ENCODE measurements around the gene KLKB1.
A peak's percentile ranks its signal among the peaks of the same experiment; 100 is the strongest.
"Not testable (repeated sequence)": the region's sequence is repeated elsewhere in the genome, so short reads cannot be mapped to it uniquely, and the experiment has no call there.

The KLKB1 gene

DNA sequence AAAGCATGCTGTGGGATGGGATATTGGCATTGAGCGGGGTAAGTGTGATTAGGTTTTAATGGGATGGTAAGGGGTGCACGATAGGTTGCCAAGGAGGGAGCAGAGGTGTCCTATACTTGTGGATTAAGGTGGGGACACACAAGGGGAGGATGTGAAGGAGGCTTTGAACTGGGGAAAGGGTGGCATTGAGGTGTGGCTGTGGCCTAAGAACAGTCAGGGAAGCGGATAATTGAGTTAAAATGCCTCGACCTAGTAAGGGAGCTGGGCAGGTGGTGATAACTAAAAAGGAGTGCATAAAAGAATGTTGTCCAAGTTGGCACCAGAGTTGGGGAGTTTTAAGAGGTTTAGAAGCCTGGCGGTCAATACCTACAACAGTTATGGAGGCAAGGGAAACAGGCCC, 17.5 kb downstream of the KLKB1 start:
- H3K9me3 ChIP-seq (ENCODE audit: control insufficient read depth, insufficient read depth, low read depth, low read length), result peaks cover 6% of the 10 kb centered on the region; the same call in 1 of the 2 replicates
- peaks cover 39% of the 10 kb centered on the region for H3K4me1 ChIP-seq (ENCODE audit: control insufficient read depth, insufficient read depth, low read length)
- H3K36me3 ChIP-seq (ENCODE audit: control insufficient read depth, insufficient read depth, low read length), result peaks cover 29% of the 10 kb centered on the region; the same call in 1 of the 2 replicates
- peak overlapping the region; percentile 58; the same call in 1 of the 2 replicates for H3K27ac ChIP-seq (ENCODE audit: low read depth, low read length)
- H3K4me3 ChIP-seq (ENCODE audit: low read depth, low read length), result peak overlapping the region; percentile 65
- peak overlapping the region; percentile 96 for H3K9ac ChIP-seq (ENCODE audit: low read length)
- no peaks in the 10 kb centered on the region for H3K27me3 ChIP-seq (ENCODE audit: control insufficient read depth, insufficient read depth, low read length)

GRCh38 chr4:186247062-186247752, 19.9 kb downstream of the KLKB1 start:
- Histone ChIP-seq H3K4me3 (ENCODE audit: low read depth, low read length) (peak overlapping the region; percentile 76), H3K36me3 (ENCODE audit: control insufficient read depth, insufficient read depth, low read length) (peaks cover 38% of the 10 kb centered on the region), H3K4me1 (ENCODE audit: control insufficient read depth, insufficient read depth, low read length) (peaks cover 47% of the 10 kb centered on the region), H3K9ac (ENCODE audit: low read length) (peak overlapping the region; percentile 96), H3K27ac (ENCODE audit: low read depth, low read length) (peak overlapping the region; percentile 92)
- H3K27me3 ChIP-seq (ENCODE audit: control insufficient read depth, insufficient read depth, low read length); H3K9me3 ChIP-seq (ENCODE audit: control insufficient read depth, insufficient read depth, low read depth, low read length): not testable (repeated sequence)

GRCh38 chr4:186248643-186249042, 21.3 kb downstream of the KLKB1 start:
- Histone ChIP-seq H3K36me3 (ENCODE audit: control insufficient read depth, insufficient read depth, low read length) (peaks cover 35% of the 10 kb centered on the region), H3K27me3 (ENCODE audit: control insufficient read depth, insufficient read depth, low read length) (no peaks in the 10 kb centered on the region), H3K4me3 (ENCODE audit: low read depth, low read length) (peak overlapping the region; percentile 35; the same call in 1 of the 2 replicates), H3K4me1 (ENCODE audit: control insufficient read depth, insufficient read depth, low read length) (peaks cover 45% of the 10 kb centered on the region), H3K9ac (ENCODE audit: low read length) (peak overlapping the region; percentile 75), H3K27ac (ENCODE audit: low read depth, low read length) (peak overlapping the region; percentile 78), H3K9me3 (ENCODE audit: control insufficient read depth, insufficient read depth, low read depth, low read length) (peaks cover 6% of the 10 kb centered on the region; the same call in 1 of the 2 replicates)

DNA sequence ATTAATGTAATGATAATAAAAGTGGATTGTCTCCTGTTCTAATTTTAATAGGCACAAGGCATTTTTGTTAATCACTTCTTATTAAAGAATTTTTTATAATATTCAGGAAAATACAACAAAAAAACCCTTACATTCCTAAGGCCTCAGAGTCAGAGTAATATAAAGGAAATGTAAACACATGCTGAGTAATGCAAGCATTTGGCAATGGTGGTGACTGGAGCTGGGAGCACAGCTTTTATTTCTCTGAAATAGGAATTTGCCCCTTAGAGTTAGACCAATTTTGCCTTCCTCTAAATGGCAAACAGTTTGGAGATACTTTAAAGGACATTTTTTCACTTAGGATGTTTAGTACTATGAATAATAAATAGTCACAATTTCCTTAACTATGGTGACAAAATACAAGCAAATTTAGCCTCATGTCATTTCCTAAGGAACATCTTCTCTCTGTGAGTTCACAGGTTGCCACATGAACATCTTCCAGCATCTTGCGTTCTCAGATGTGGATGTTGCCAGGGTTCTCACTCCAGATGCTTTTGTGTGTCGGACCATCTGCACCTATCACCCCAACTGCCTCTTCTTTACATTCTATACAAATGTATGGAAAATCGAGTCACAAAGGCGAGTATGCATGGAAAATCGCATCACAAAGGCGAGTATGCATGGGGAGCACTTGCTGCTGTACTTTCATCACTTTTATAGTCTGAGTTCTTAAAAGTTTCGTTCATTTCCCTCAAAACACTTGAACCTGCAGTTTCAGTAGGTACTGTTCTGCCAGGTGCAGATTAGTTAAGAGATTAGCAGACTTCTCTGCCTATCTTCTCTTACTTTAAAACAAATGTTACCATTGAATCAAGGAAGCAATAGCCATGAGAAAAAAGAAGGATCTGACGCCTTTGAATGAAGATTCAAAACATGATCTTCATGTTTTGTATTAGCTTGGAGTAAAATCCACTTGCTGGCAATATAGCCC, 22.8 kb downstream of the KLKB1 start:
- Histone ChIP-seq H3K27ac (ENCODE audit: low read depth, low read length) (peak overlapping the region; percentile 78), H3K27me3 (ENCODE audit: control insufficient read depth, insufficient read depth, low read length) (no peaks in the 10 kb centered on the region), H3K9me3 (ENCODE audit: control insufficient read depth, insufficient read depth, low read depth, low read length) (peaks cover 3% of the 10 kb centered on the region; the same call in 1 of the 2 replicates), H3K4me3 (ENCODE audit: low read depth, low read length) (peak overlapping the region; percentile 1), H3K9ac (ENCODE audit: low read length) (peak overlapping the region; percentile 62), H3K4me1 (ENCODE audit: control insufficient read depth, insufficient read depth, low read length) (peaks cover 45% of the 10 kb centered on the region), H3K36me3 (ENCODE audit: control insufficient read depth, insufficient read depth, low read length) (peaks cover 29% of the 10 kb centered on the region)

DNA sequence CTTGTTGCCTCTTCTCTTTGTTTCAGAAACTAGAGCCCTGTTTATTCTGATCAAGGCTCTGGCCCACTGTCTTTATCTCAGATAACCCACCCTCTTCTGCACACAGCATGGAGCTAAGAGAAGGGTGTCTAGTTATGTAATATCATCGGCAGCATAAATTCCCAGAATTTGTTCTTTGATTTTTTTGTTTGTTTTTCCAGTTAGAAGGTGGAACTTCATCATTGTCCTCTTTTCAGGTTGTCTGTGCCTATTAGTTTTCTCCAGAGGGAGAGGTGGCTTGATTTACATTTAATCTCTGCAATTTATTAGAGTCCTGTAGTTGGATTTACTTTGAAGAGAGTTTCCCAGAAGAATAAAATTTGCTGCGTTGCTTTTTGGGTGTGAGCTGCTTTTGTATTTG, 23.5 kb downstream of the KLKB1 start:
- H3K4me3 ChIP-seq (ENCODE audit: low read depth, low read length), result peak overlapping the region; percentile 1; the same call in 1 of the 2 replicates
- H3K27me3 ChIP-seq (ENCODE audit: control insufficient read depth, insufficient read depth, low read length), result no peaks in the 10 kb centered on the region
- H3K27ac ChIP-seq (ENCODE audit: low read depth, low read length), result peak overlapping the region; percentile 78
- H3K9me3 ChIP-seq (ENCODE audit: control insufficient read depth, insufficient read depth, low read depth, low read length), result peaks cover 3% of the 10 kb centered on the region; the same call in 1 of the 2 replicates
- peaks cover 31% of the 10 kb centered on the region for H3K36me3 ChIP-seq (ENCODE audit: control insufficient read depth, insufficient read depth, low read length)
- H3K9ac ChIP-seq (ENCODE audit: low read length), result peak overlapping the region; percentile 62
- peaks cover 45% of the 10 kb centered on the region for H3K4me1 ChIP-seq (ENCODE audit: control insufficient read depth, insufficient read depth, low read length)

GRCh38 chr4:186255122-186255521, 27.8 kb downstream of the KLKB1 start:
- Histone ChIP-seq H3K27me3 (ENCODE audit: control insufficient read depth, insufficient read depth, low read length) (no peaks in the 10 kb centered on the region), H3K9ac (ENCODE audit: low read length) (no peak overlapping the region), H3K9me3 (ENCODE audit: control insufficient read depth, insufficient read depth, low read depth, low read length) (peaks cover 11% of the 10 kb centered on the region), H3K4me3 (ENCODE audit: low read depth, low read length) (no peak overlapping the region), H3K4me1 (ENCODE audit: control insufficient read depth, insufficient read depth, low read length) (peaks cover 21% of the 10 kb centered on the region), H3K36me3 (ENCODE audit: control insufficient read depth, insufficient read depth, low read length) (peaks cover 54% of the 10 kb centered on the region), H3K27ac (ENCODE audit: low read depth, low read length) (no peak overlapping the region)

- H3K27me3 ChIP-seq (ENCODE audit: control insufficient read depth, insufficient read depth, low read length), result no peaks in the 10 kb centered on the region
- H3K9me3 ChIP-seq (ENCODE audit: control insufficient read depth, insufficient read depth, low read depth, low read length), result peaks cover 15% of the 10 kb centered on the region
- H3K9ac ChIP-seq (ENCODE audit: low read length), result no peak overlapping the region
- H3K4me3 ChIP-seq (ENCODE audit: low read depth, low read length), result no peak overlapping the region
- H3K4me1 ChIP-seq (ENCODE audit: control insufficient read depth, insufficient read depth, low read length), result no peaks in the 10 kb centered on the region; the same call in 1 of the 2 replicates
- peaks cover 40% of the 10 kb centered on the region for H3K36me3 ChIP-seq (ENCODE audit: control insufficient read depth, insufficient read depth, low read length)
- no peak overlapping the region for H3K27ac ChIP-seq (ENCODE audit: low read depth, low read length)
Observed at GRCh38 chr4:186258216-186258811, 31.0 kb downstream of the KLKB1 start.

DNA sequence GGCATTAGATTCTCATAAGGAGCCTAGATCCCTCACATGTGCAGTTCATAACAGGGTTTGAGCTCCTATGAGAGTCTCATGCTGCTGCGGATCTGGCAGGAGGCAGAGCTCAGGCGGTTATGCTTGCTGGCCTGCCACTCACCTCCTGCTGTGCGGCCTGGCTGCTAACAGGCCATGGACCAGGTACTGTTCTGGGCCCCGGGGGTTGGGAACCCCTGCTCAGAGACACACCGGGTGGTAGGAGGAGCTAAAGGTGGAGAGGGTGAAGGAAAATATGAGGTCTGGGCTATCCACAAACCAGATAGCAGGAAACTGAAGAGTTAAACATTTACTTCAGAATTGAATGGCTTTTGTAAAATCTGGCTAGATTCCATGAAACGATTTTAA, 32.8 kb downstream of the KLKB1 start:
- Histone ChIP-seq H3K4me1 (ENCODE audit: control insufficient read depth, insufficient read depth, low read length) (peaks cover 5% of the 10 kb centered on the region), H3K27me3 (ENCODE audit: control insufficient read depth, insufficient read depth, low read length) (no peaks in the 10 kb centered on the region), H3K4me3 (ENCODE audit: low read depth, low read length) (no peak overlapping the region), H3K9me3 (ENCODE audit: control insufficient read depth, insufficient read depth, low read depth, low read length) (peaks cover 15% of the 10 kb centered on the region), H3K9ac (ENCODE audit: low read length) (no peak overlapping the region), H3K27ac (ENCODE audit: low read depth, low read length) (no peak overlapping the region), H3K36me3 (ENCODE audit: control insufficient read depth, insufficient read depth, low read length) (peaks cover 33% of the 10 kb centered on the region)

DNA sequence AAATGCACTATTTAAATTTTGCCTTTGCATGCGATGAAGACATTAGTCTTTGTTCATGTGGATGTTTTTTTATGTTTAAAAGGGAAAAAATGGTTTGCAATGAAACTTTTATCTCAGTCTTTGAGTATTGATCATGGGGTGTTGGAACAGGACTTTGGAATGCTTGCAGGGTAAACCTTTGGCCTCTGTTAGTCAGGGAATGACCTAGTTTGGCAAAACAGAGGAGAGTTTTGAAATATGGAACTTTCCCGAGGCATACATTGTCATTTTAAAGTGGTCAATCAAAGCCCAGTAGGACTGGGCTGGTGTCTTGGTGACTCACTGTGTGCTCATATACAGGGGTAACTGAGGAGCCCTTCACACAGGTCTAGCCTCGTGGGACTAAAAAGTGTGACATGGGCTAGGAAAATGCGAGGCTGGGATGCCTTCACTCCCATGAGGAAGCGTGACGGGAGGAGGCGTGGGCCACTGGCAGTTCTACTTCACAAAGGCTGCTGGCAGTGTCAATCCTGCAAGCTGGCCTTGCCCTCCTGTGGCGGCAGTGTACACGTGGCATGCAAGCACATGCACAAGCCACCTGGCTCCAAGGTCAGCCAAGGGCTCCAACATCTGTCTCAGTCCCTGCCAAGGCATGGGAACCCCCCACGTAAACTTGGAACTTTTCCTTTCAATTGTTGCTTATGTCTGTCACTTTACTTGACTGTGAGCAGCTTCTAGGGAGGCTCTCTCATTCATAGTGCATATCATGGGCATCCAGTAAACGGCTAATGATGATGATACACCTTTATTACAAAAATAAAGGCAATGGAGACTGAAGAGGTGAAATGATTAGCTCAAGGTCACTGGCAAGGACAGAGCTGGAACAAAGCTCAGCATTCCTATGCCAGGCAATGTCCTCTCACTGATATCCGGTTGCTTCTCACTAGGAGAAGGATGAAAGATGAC, 33.5 kb downstream of the KLKB1 start:
- no peak overlapping the region for H3K4me3 ChIP-seq (ENCODE audit: low read depth, low read length)
- H3K9me3 ChIP-seq (ENCODE audit: control insufficient read depth, insufficient read depth, low read depth, low read length), result peaks cover 15% of the 10 kb centered on the region
- peaks cover 12% of the 10 kb centered on the region for H3K4me1 ChIP-seq (ENCODE audit: control insufficient read depth, insufficient read depth, low read length)
- H3K27ac ChIP-seq (ENCODE audit: low read depth, low read length), result no peak overlapping the region
- H3K9ac ChIP-seq (ENCODE audit: low read length), result no peak overlapping the region
- H3K36me3 ChIP-seq (ENCODE audit: control insufficient read depth, insufficient read depth, low read length), result peaks cover 27% of the 10 kb centered on the region
- no peaks in the 10 kb centered on the region for H3K27me3 ChIP-seq (ENCODE audit: control insufficient read depth, insufficient read depth, low read length)

GRCh38 chr4:186264660-186265059, 37.4 kb downstream of the KLKB1 start:
- H3K4me1 ChIP-seq (ENCODE audit: control insufficient read depth, insufficient read depth, low read length), result peaks cover 27% of the 10 kb centered on the region
- H3K4me3 ChIP-seq (ENCODE audit: low read depth, low read length), result no peak overlapping the region
- no peak overlapping the region; the same call in 1 of the 2 replicates for H3K27ac ChIP-seq (ENCODE audit: low read depth, low read length)
- no peak overlapping the region for H3K9ac ChIP-seq (ENCODE audit: low read length)
- peaks cover 8% of the 10 kb centered on the region; the same call in 1 of the 2 replicates for H3K9me3 ChIP-seq (ENCODE audit: control insufficient read depth, insufficient read depth, low read depth, low read length)
- H3K36me3 ChIP-seq (ENCODE audit: control insufficient read depth, insufficient read depth, low read length), result 0 out of 2 replicates have a peak, but pooled peaks cover 3% of the 10 kb centered on the region
- H3K27me3 ChIP-seq (ENCODE audit: control insufficient read depth, insufficient read depth, low read length), result no peaks in the 10 kb centered on the region

All from HUES6 (cell line).